Stimulated activated CD8-positive, alpha-beta memory T cell treated with anti-CD3 and anti-CD28 coated beads, Interleukin-7, amount 100 ng/mL, for 1 hour (primary cell): Measurements from ENCODE around the gene RAP1GAP.

Experiments used
- DNase-seq, 2 donors: peaks; one replicate each; pipeline ENCODE4 v3.0.0-alpha.2; 2020; ENCODE audit warnings: low read depth in 2 of 2

Gene RAP1GAP

GRCh38 chr1:21669258-21670058 lies at the start of gene RAP1GAP:
TSS of gene RAP1GAP (minus strand) at chr1:21669357. CDS start at chr1:21620032, 49,325 bp downstream.
- DNase-seq: no peak

GRCh38 chr1:21716169-21716568 lies 47.0 kb upstream of the RAP1GAP start:
- no peak for DNase-seq

GRCh38 chr1:21707891-21708290 lies 38.7 kb upstream of the RAP1GAP start:
- DNase-seq: no peak

GRCh38 chr1:21707086-21707840 lies 38.1 kb upstream of the RAP1GAP start:
- DNase-seq: no peak

GRCh38 chr1:21706151-21706835 lies 37.1 kb upstream of the RAP1GAP start:
- no peak for DNase-seq

- no peak for DNase-seq
Measured at GRCh38 chr1:21705303-21705980, 36.3 kb upstream of the RAP1GAP start.

GRCh38 chr1:21704145-21704544 lies 35.0 kb upstream of the RAP1GAP start:
- no peak for DNase-seq

- DNase-seq: no peak
Measured at GRCh38 chr1:21703318-21703963, 34.3 kb upstream of the RAP1GAP start.

- no peak for DNase-seq
Measured at GRCh38 chr1:21702780-21703179, 33.6 kb upstream of the RAP1GAP start.

GRCh38 chr1:21701401-21701800 lies 32.2 kb upstream of the RAP1GAP start:
- DNase-seq: no peak

- no peak for DNase-seq
Measured at GRCh38 chr1:21700094-21700493, 30.9 kb upstream of the RAP1GAP start.

GRCh38 chr1:21696931-21697330 lies 27.8 kb upstream of the RAP1GAP start:
- DNase-seq: no peak

GRCh38 chr1:21693732-21694131 lies 24.6 kb upstream of the RAP1GAP start:
- DNase-seq: no peak

- no peak for DNase-seq
Measured at GRCh38 chr1:21691739-21692138, 22.6 kb upstream of the RAP1GAP start.

GRCh38 chr1:21689661-21690372 lies 20.7 kb upstream of the RAP1GAP start:
- DNase-seq: no peak

- DNase-seq: no peak
Measured at GRCh38 chr1:21687081-21687529, 17.9 kb upstream of the RAP1GAP start.

GRCh38 chr1:21685946-21686678 lies 17.0 kb upstream of the RAP1GAP start:
- DNase-seq: no peak

GRCh38 chr1:21681426-21681825 lies 12.3 kb upstream of the RAP1GAP start:
- no peak for DNase-seq

GRCh38 chr1:21680918-21681317 lies 11.8 kb upstream of the RAP1GAP start:
- DNase-seq: no peak

GRCh38 chr1:21680381-21680780 lies 11.2 kb upstream of the RAP1GAP start:
- DNase-seq: no peak
